Measurements from ENCODE around the gene DCC.

The DCC gene

GRCh38 chr18:52596748-52597435 is 256.9 kb downstream of the DCC start:
- no peaks in the 10 kb centered on the region for H3K36me3 Mint-ChIP-seq (ENCODE audit: low read depth)
- H3K4me1 Mint-ChIP-seq (ENCODE audit: low read depth) = no peaks in the 10 kb centered on the region
- H3K27me3 Mint-ChIP-seq (ENCODE audit: low read depth) = no peaks in the 10 kb centered on the region
- H3K4me3 Mint-ChIP-seq = no peak overlapping the region
- no peak overlapping the region for H3K27ac Mint-ChIP-seq
- H3K9me3 Mint-ChIP-seq = peaks cover 3% of the 10 kb centered on the region

DNA sequence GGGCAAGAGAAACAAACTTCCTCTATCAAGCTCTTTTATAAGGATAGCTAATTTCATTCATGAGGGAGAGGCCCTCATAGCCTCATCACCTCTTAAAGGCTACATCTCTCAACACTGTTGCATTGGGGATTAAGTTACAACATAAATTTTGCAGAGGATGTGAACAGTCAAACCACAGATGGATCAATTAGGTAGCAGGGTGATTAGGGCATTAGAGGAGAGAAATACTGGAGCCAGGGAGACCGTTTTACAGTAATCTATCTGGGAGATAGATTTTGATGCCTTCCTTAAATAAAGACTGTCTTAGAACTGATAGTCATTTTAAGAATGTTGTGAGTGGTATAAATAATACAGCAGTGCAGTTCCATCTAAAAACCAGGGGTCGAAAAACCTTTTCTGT is 258.9 kb downstream of the DCC start:
- Mint-ChIP-seq H3K4me1 (ENCODE audit: low read depth) (no peaks in the 10 kb centered on the region), H3K4me3 (no peak overlapping the region), H3K9me3 (peaks cover 3% of the 10 kb centered on the region), H3K27ac (no peak overlapping the region), H3K36me3 (ENCODE audit: low read depth) (no peaks in the 10 kb centered on the region), H3K27me3 (ENCODE audit: low read depth) (no peaks in the 10 kb centered on the region)

DNA sequence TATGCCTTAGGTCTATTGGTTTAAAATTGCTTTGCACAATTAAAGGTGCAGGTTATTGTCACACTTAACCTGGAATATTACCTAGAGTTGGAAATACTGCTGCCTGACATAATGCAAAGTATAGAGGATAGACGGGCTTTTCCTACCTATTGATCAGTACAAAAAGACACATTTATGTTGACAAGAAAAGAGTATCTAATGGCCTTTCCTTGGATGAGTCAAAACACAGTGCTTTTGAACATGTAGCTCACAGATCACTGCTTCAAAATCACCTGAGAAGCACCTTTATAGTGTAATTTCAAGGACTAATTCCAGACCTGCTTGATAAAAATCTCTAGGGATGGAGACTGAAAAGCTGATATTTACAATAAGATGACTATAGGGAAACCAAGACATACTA is 262.8 kb downstream of the DCC start:
- no peak overlapping the region for H3K4me3 Mint-ChIP-seq
- no peak overlapping the region for H3K27ac Mint-ChIP-seq

DNA sequence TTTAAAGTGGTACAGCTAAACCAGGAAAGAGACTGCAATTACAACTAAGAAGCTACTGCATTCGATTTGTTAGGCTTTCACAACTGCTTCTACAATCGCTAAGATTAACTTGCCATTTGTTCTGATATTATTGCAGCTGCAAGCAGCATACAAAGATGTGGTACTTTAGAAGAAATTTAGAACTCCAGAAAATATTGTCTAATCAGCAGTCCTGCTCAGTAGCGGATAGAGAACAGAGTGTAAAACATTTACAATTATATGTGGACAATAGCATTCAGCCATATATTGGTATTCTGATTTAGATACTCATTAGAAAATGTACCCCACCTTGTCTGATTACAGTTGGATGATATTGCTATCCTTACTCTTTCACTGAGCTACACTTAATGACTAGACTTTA is 265.3 kb downstream of the DCC start:
- Mint-ChIP-seq H3K36me3 (ENCODE audit: low read depth) (no peaks in the 10 kb centered on the region), H3K9me3 (no peaks in the 10 kb centered on the region), H3K4me3 (no peak overlapping the region), H3K27me3 (ENCODE audit: low read depth) (no peaks in the 10 kb centered on the region), H3K27ac (no peak overlapping the region), H3K4me1 (ENCODE audit: low read depth) (no peaks in the 10 kb centered on the region)

More for the DNA sequence above, 262.8 kb downstream of the DCC start:
- Mint-ChIP-seq H3K4me1 (ENCODE audit: low read depth) (no peaks in the 10 kb centered on the region), H3K36me3 (ENCODE audit: low read depth) (no peaks in the 10 kb centered on the region), H3K9me3 (peaks cover 2% of the 10 kb centered on the region), H3K27me3 (ENCODE audit: low read depth) (no peaks in the 10 kb centered on the region)

DNA sequence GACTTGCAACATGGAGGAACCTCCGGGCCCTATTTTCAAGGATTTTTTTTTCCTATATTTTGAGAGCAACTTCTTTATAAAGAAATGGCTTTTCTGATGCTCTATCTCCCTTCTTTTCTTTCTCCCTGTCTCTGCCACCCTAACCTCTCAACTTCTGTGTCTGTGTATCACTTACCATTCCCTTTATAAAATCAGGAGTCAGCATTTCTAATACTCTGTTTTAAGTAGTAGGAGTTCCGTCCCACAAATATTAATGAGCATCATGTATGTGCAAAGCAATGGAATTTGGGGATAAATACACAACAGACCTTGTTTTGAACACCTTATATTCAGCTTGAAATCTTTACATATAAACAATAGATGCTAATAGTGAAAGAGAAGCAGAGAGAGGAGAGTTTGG is 268.0 kb downstream of the DCC start:
- no peak overlapping the region for H3K27ac Mint-ChIP-seq
- no peaks in the 10 kb centered on the region for H3K9me3 Mint-ChIP-seq
- no peaks in the 10 kb centered on the region for H3K4me1 Mint-ChIP-seq (ENCODE audit: low read depth)
- H3K36me3 Mint-ChIP-seq (ENCODE audit: low read depth) = no peaks in the 10 kb centered on the region
- H3K27me3 Mint-ChIP-seq (ENCODE audit: low read depth) = no peaks in the 10 kb centered on the region
- no peak overlapping the region for H3K4me3 Mint-ChIP-seq

DNA sequence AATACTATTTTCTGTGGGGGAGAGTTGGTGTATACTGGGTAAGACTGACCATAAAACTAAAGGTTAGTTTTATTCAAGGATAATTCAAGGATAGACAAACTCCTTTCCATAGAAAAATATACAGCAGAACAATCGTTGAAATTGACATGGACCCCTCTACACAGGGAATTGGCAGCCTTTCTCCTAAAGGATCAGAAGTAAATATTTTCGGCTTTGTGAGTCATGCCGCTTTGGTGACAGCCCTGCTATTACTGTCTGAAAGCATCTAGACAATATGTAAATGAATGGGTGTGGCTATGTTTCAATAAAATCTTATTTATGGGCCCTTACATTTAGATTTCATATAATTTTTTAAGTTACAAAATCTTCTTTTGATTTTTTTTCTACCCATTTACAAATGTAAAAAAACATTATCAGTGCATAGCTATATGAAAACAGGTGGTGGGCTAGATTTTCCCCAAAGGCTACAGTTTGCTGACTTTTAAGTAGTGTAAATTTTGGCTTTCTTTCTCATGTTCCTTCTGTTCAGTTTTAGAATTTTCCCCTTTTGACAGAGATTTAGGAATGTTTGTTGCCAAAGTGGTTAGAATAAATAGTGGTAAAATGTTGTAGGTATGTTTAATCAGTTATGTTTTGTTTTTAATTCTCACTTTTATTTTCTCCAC is 270.6 kb downstream of the DCC start:
- no peaks in the 10 kb centered on the region for H3K4me1 Mint-ChIP-seq (ENCODE audit: low read depth)
- H3K36me3 Mint-ChIP-seq (ENCODE audit: low read depth) = no peaks in the 10 kb centered on the region

GRCh38 chr18:52612406-52612805 is 272.4 kb downstream of the DCC start:
- Mint-ChIP-seq H3K27ac (no peak overlapping the region), H3K9me3 (no peaks in the 10 kb centered on the region), H3K4me3 (no peak overlapping the region), H3K27me3 (ENCODE audit: low read depth) (no peaks in the 10 kb centered on the region), H3K36me3 (ENCODE audit: low read depth) (no peaks in the 10 kb centered on the region), H3K4me1 (ENCODE audit: low read depth) (no peaks in the 10 kb centered on the region)

More for the DNA sequence above, 270.6 kb downstream of the DCC start:
- H3K4me3 Mint-ChIP-seq = no peak overlapping the region
- no peak overlapping the region for H3K27ac Mint-ChIP-seq
- H3K27me3 Mint-ChIP-seq (ENCODE audit: low read depth) = no peaks in the 10 kb centered on the region
- no peaks in the 10 kb centered on the region for H3K9me3 Mint-ChIP-seq

DNA sequence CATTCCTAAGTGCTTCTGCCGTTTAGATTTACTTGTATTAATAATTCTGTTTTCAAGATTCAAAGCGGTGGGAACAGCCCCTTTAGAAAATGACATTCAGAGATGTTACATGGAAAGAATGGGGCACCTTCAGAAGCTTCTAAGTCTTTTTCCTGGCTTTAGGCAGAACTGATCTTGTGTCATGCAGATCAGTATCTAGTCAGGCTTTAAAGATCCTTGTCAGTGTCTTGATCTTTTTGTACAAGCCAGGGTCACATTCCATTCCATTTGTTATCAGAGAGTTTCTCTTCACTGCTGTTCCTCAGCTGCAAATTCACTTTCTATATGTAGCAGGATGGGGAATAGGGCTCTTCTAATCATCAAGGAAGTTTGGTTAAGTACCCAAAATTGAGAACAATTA is 275.3 kb downstream of the DCC start:
- no peaks in the 10 kb centered on the region for H3K27me3 Mint-ChIP-seq (ENCODE audit: low read depth)
- H3K27ac Mint-ChIP-seq = no peak overlapping the region
- no peak overlapping the region for H3K4me3 Mint-ChIP-seq
- H3K4me1 Mint-ChIP-seq (ENCODE audit: low read depth) = no peaks in the 10 kb centered on the region
- no peaks in the 10 kb centered on the region for H3K9me3 Mint-ChIP-seq
- H3K36me3 Mint-ChIP-seq (ENCODE audit: low read depth) = no peaks in the 10 kb centered on the region

GRCh38 chr18:52615943-52616342 is 275.9 kb downstream of the DCC start:
- Mint-ChIP-seq H3K9me3 (no peaks in the 10 kb centered on the region), H3K27me3 (ENCODE audit: low read depth) (no peaks in the 10 kb centered on the region), H3K4me3 (no peak overlapping the region), H3K4me1 (ENCODE audit: low read depth) (no peaks in the 10 kb centered on the region), H3K36me3 (ENCODE audit: low read depth) (no peaks in the 10 kb centered on the region), H3K27ac (no peak overlapping the region)

DNA sequence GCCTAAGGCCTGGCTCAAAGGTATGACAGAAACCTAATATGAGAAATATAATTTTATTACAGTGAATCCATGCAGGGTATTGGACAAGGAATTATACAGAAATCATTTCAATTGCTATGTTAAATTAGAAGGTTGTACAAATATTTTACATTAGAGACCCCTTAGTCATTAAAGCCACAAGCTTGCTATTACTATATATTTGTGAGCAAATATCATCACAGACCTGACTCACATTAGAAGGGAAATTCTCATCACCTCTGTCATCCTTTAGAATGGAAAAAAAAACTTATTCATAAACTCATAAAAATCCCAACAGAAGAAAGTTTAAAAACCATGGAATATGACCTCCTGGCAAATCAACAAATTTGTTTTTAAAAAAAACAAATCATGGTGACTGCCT is 277.9 kb downstream of the DCC start:
- no peak overlapping the region for H3K27ac Mint-ChIP-seq
- H3K36me3 Mint-ChIP-seq (ENCODE audit: low read depth) = no peaks in the 10 kb centered on the region
- no peaks in the 10 kb centered on the region for H3K4me1 Mint-ChIP-seq (ENCODE audit: low read depth)
- H3K4me3 Mint-ChIP-seq = no peak overlapping the region
- no peaks in the 10 kb centered on the region for H3K27me3 Mint-ChIP-seq (ENCODE audit: low read depth)
- H3K9me3 Mint-ChIP-seq = no peaks in the 10 kb centered on the region

GRCh38 chr18:52620926-52621439 is 281.0 kb downstream of the DCC start:
- Mint-ChIP-seq H3K27ac (no peak overlapping the region), H3K36me3 (ENCODE audit: low read depth) (no peaks in the 10 kb centered on the region), H3K27me3 (ENCODE audit: low read depth) (no peaks in the 10 kb centered on the region), H3K4me1 (ENCODE audit: low read depth) (no peaks in the 10 kb centered on the region), H3K9me3 (no peaks in the 10 kb centered on the region), H3K4me3 (no peak overlapping the region)

- H3K27ac Mint-ChIP-seq = no peak overlapping the region
- no peaks in the 10 kb centered on the region for H3K36me3 Mint-ChIP-seq (ENCODE audit: low read depth)
- no peaks in the 10 kb centered on the region for H3K4me1 Mint-ChIP-seq (ENCODE audit: low read depth)
- no peaks in the 10 kb centered on the region for H3K9me3 Mint-ChIP-seq
- no peaks in the 10 kb centered on the region for H3K27me3 Mint-ChIP-seq (ENCODE audit: low read depth)
- no peak overlapping the region for H3K4me3 Mint-ChIP-seq
These were observed 284.7 kb downstream of the DCC start for GRCh38 chr18:52624702-52625101.

GRCh38 chr18:52636536-52636935 is 296.5 kb downstream of the DCC start:
- H3K27ac Mint-ChIP-seq = no peak overlapping the region
- no peaks in the 10 kb centered on the region for H3K27me3 Mint-ChIP-seq (ENCODE audit: low read depth)
- peaks cover 11% of the 10 kb centered on the region for H3K9me3 Mint-ChIP-seq
- H3K36me3 Mint-ChIP-seq (ENCODE audit: low read depth) = no peaks in the 10 kb centered on the region
- no peak overlapping the region for H3K4me3 Mint-ChIP-seq
- no peaks in the 10 kb centered on the region for H3K4me1 Mint-ChIP-seq (ENCODE audit: low read depth)

DNA sequence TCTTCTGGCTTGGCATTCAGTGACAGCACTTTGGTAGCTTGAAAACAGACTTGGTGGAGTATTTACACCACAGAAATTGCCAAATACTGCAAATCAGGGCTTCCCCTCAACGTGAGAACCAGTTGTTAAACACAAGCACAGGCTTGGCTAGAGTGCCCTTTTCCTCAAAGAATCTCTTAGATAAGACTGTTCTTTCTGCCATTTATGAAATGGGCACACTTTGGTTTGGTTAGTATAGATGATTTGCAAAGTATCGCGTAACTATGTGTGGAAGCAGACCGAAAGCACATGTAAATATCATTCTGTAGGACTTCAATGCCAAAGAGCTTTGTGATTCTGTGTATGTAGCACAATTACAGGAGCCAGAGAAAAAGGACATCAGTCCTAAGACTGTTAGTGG is 308.2 kb downstream of the DCC start:
- no peak overlapping the region for H3K27ac Mint-ChIP-seq
- no peak overlapping the region for H3K4me3 Mint-ChIP-seq
- peaks cover 8% of the 10 kb centered on the region for H3K9me3 Mint-ChIP-seq
- no peaks in the 10 kb centered on the region for H3K27me3 Mint-ChIP-seq (ENCODE audit: low read depth)
- no peaks in the 10 kb centered on the region for H3K4me1 Mint-ChIP-seq (ENCODE audit: low read depth)
- no peaks in the 10 kb centered on the region for H3K36me3 Mint-ChIP-seq (ENCODE audit: low read depth)

DNA sequence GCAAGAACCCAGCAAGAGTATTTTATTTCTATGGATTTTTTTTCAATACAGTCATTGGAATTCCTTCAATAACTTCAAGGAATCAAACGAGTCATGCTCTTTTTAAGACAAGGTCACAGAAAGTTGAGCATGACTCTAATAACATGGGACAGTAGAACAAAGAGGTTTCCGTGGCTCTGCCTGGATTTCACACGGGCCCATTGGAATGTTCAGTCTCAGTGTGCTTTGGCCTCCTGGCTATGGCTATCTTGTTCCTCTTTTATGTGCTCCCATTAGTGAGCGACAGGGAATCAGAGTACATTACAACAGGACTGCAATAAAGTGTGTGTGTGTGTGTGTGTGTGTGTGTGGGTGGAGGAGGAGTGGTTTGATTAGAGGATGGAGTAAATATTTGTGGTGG is 312.4 kb downstream of the DCC start:
- Mint-ChIP-seq H3K36me3 (ENCODE audit: low read depth) (no peaks in the 10 kb centered on the region), H3K27ac (no peak overlapping the region), H3K4me3 (no peak overlapping the region), H3K4me1 (ENCODE audit: low read depth) (no peaks in the 10 kb centered on the region), H3K27me3 (ENCODE audit: low read depth) (no peaks in the 10 kb centered on the region), H3K9me3 (no peaks in the 10 kb centered on the region)

Measured in T-helper 1 cell treated with Interleukin-12 subunit alpha and Interleukin-12 subunit beta and Interleukin-4 antibody, amounts not matched to agents 30 μg/mL and 1 μg/mL, for 36 hours (primary cell).